Neuronal stem cell (in vitro differentiated cells): ENCODE measurements around the gene KNOP1.

ENCODE experiments used
- DNase-seq: peaks from one replicate; pipeline ENCODE4 v3.0.0-alpha.2; 2013; ENCODE audit warnings: low spot score
- H2AFZ ChIP-seq: one replicate; pipeline ENCODE4 v1.6.1; 2013; ENCODE audit warnings: mild to moderate bottlenecking, low read length, inconsistent platforms
- H2AK5ac ChIP-seq: 2 replicates; pipeline ENCODE4 v1.6.1; 2013; ENCODE audit warnings: low read depth, mild to moderate bottlenecking, inconsistent platforms, low read length, moderate library complexity, mixed read lengths
- H2BK120ac ChIP-seq: 2 replicates; pipeline ENCODE4 v1.6.1; 2013; ENCODE audit warnings: low read depth, mild to moderate bottlenecking, inconsistent platforms, low read length, moderate library complexity, mixed read lengths
- H2BK12ac ChIP-seq: one replicate; pipeline ENCODE4 v1.6.1; 2013; ENCODE audit warnings: low read length, inconsistent platforms
- H2BK15ac ChIP-seq: 2 replicates; pipeline ENCODE4 v1.6.1; 2013; ENCODE audit warnings: mild to moderate bottlenecking, low read length, inconsistent platforms, mixed read lengths
- H2BK5ac ChIP-seq: one replicate; pipeline ENCODE4 v1.6.1; 2013; ENCODE audit warnings: inconsistent platforms, mild to moderate bottlenecking, low read length, moderate library complexity
- H3K14ac ChIP-seq: one replicate; pipeline ENCODE4 v1.6.1; 2013; ENCODE audit warnings: low read length, inconsistent platforms
- H3K18ac ChIP-seq: 2 replicates; pipeline ENCODE4 v1.6.1; 2013; ENCODE audit warnings: low read length, inconsistent platforms
- H3K23ac ChIP-seq: 2 replicates; pipeline ENCODE4 v1.6.1; 2013; ENCODE audit warnings: low read depth, mild to moderate bottlenecking, mixed read lengths, low read length, inconsistent platforms; ENCODE audit not compliant: poor library complexity
- H3K27ac ChIP-seq: replicated peaks from 3 replicates; pipeline ENCODE4 v1.5.1; 2013; ENCODE audit warnings: low read length, inconsistent platforms
- H3K27me3 ChIP-seq, 3 experiments: 2 replicates each; pipeline ENCODE4 v1.6.1; 2013; ENCODE audit warnings: low read length in 3 of 3, mild to moderate bottlenecking in 2 of 3, inconsistent platforms in 1 of 3, low read depth in 1 of 3, mixed read lengths in 1 of 3, moderate library complexity in 1 of 3; ENCODE audit not compliant: control insufficient read depth in 3 of 3, insufficient read depth in 3 of 3
- H3K36me3 ChIP-seq, 2 donors: replicated peaks in 1 of 2; 2 replicates each; pipeline ENCODE4 v1.6.1; 2013; ENCODE audit warnings: low read length in 2 of 2; ENCODE audit not compliant: control insufficient read depth in 2 of 2, insufficient read depth in 2 of 2
- H3K4ac ChIP-seq: 2 replicates; pipeline ENCODE4 v1.6.1; 2013; ENCODE audit warnings: inconsistent platforms, mild to moderate bottlenecking, low read length, moderate library complexity
- H3K4me1 ChIP-seq, 2 donors: 1 replicate in 1 of 2; 2 replicates in 1 of 2; pipeline ENCODE4 v1.6.1; 2013; ENCODE audit warnings: low read length in 2 of 2, low read depth in 1 of 2; ENCODE audit not compliant: control insufficient read depth in 2 of 2, insufficient read depth in 1 of 2
- H3K4me2 ChIP-seq: one replicate; pipeline ENCODE4 v1.6.1; 2013; ENCODE audit warnings: mild to moderate bottlenecking, low read length, inconsistent platforms; ENCODE audit not compliant: insufficient read depth, poor library complexity, severe bottlenecking
- H3K4me3 ChIP-seq, 2 donors: 2 replicates each; pipeline ENCODE4 v1.5.1; 2013; ENCODE audit warnings: low read length in 2 of 2, mild to moderate bottlenecking in 2 of 2, inconsistent platforms in 1 of 2, moderate library complexity in 1 of 2
- H3K79me1 ChIP-seq: one replicate; pipeline ENCODE4 v1.6.1; 2013; ENCODE audit warnings: low read depth, mild to moderate bottlenecking, inconsistent platforms, low read length, moderate library complexity
- H3K9ac ChIP-seq: one replicate; pipeline ENCODE4 v1.6.1; 2013; ENCODE audit warnings: mild to moderate bottlenecking, low read depth, low read length, inconsistent platforms; ENCODE audit not compliant: poor library complexity
- H3K9me3 ChIP-seq, 2 donors: replicated peaks in 1 of 2; 2 replicates each; pipeline versions ENCODE3 to v1.6.1; 2013; ENCODE audit warnings: low read length in 2 of 2, mild to moderate bottlenecking in 2 of 2, inconsistent platforms in 1 of 2, low read depth in 1 of 2, mixed read lengths in 1 of 2, moderate library complexity in 1 of 2; ENCODE audit not compliant: control insufficient read depth in 2 of 2, insufficient read depth in 1 of 2
- H4K8ac ChIP-seq: one replicate; pipeline ENCODE4 v1.6.1; 2013; ENCODE audit warnings: low read depth, mild to moderate bottlenecking, inconsistent platforms, low read length, moderate library complexity
- H4K91ac ChIP-seq: one replicate; pipeline ENCODE4 v1.6.1; 2013; ENCODE audit warnings: low read length, low read depth, mild to moderate bottlenecking, inconsistent platforms; ENCODE audit not compliant: poor library complexity
- WGBS, 2 donors: extraction: QIAGEN DNeasy Blood & Tissue Kit; methylation state at CpG; one replicate each; pipeline ENCODE4 v1.1.7; 2013; ENCODE audit warnings: missing lambda C conversion rate in 2 of 2, mixed read lengths in 1 of 2; ENCODE audit not compliant: insufficient read length in 2 of 2, insufficient replicate concordance in 1 of 2; ENCODE audit errors: extremely low coverage in 2 of 2; 5-methylcytosine and 5-hydroxymethylcytosine counted together

KNOP1 gene

DNA sequence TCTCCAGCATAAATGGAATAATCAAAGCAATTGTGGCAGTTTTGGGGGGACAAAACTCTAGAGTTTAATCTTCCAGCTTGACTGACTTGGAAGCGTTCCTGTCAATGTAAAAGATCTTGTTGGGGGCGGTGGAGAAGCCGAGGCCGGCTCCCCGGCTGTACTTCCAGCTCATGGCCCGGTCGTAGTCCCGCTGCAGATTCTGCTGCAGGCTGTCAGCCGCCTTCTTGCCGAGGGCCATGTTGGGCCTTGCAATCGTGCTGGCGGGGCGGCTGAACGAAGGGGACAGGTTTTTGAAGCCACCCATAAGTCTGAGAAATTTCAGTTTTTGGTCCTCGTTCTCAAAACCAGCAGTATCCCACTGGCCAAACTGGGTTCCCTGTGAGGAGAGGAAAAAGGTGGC lies 11.2 kb downstream of the KNOP1 start:
- Histone ChIP-seq H3K14ac (no peak overlapping the region), H3K9me3 (peaks cover 0 to 2% of the 10 kb centered on the region in 2 donors), H3K79me1 (peaks cover 26% of the 10 kb centered on the region), H3K4ac (no peak overlapping the region), H3K9ac (no peak overlapping the region), H3K4me3 (no peak overlapping the region), H3K4me2 (no peak overlapping the region), H2BK15ac (no peak overlapping the region), H3K27ac (no peak overlapping the region), H2BK12ac (no peak overlapping the region), H3K27me3 (no peaks in the 10 kb centered on the region), H2BK5ac (no peak overlapping the region), H3K4me1 (peaks cover 0 to 28% of the 10 kb centered on the region in 2 donors), H2BK120ac (no peak overlapping the region), H3K23ac (no peak overlapping the region), H3K18ac (no peak overlapping the region), H2AFZ (no peak overlapping the region), H4K8ac (no peak overlapping the region), H3K36me3 (peaks cover 61 to 100% of the 10 kb centered on the region in 2 donors), H2AK5ac (no peak overlapping the region), H4K91ac (no peak overlapping the region)
- WGBS, 2 donors = no CpG with 5 or more reads among the region's 15 CpGs
- DNase-seq = no peak

DNA sequence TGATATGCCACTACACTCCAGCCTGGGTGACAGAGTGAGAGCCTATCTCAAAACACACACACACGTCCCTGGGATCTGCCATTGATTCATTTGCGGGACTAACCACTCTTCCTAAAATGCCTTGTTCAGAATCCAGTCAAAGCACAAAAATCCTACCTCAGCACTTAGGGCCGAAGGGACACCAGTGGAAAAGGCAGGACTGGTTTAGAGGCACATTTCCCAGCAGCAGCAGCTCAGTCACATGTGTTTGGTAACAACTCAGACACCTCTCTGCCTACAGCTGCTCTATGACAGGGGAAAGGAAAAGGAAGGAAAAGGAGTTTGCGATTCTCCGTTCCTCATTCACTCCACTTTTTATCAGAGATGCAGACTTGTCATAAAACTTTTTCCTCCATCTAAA lies 12.2 kb downstream of the KNOP1 start:
- H3K79me1 ChIP-seq = peaks cover 20% of the 10 kb centered on the region
- H2BK15ac ChIP-seq = no peak overlapping the region
- no peak overlapping the region for H3K14ac ChIP-seq
- H3K18ac ChIP-seq = no peak overlapping the region
- H3K4me3 ChIP-seq = no peak overlapping the region
- H3K4me1 ChIP-seq = peaks cover 0 to 19% of the 10 kb centered on the region in 2 donors
- H3K9me3 ChIP-seq = peaks cover 0 to 2% of the 10 kb centered on the region in 2 donors
- H3K9ac ChIP-seq = no peak overlapping the region
- no peak overlapping the region for H3K27ac ChIP-seq
- no peak overlapping the region for H4K91ac ChIP-seq
- no CpG with 5 or more reads among the region's 5 CpGs for WGBS, 2 donors
- DNase-seq = no peak
- H2AK5ac ChIP-seq = no peak overlapping the region
- no peak overlapping the region for H2BK12ac ChIP-seq
- H3K4me2 ChIP-seq = no peak overlapping the region
- H3K4ac ChIP-seq = no peak overlapping the region
- H3K27me3 ChIP-seq = no peaks in the 10 kb centered on the region
- H2BK5ac ChIP-seq = no peak overlapping the region
- H4K8ac ChIP-seq = no peak overlapping the region
- H2BK120ac ChIP-seq = no peak overlapping the region
- no peak overlapping the region for H3K23ac ChIP-seq
- no peak overlapping the region for H2AFZ ChIP-seq
- peaks cover 55 to 99% of the 10 kb centered on the region in 2 donors for H3K36me3 ChIP-seq

DNA sequence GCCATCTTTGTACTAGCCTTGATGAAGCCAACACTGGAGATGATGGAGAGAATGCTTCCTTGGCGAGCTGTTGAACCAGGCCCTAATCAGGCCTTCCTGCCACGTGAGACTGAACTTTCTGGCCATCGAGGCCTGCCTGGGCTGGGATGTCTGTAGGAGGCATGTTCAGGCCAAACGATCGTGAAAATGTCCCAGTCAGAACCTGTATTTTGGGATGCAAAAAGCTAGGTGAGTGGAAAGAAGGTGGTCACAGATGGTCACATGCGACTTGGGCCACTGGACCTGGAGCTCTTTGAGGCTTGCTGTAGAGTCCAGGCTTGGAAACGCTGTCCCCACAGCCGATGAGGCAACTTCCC lies 12.9 kb downstream of the KNOP1 start:
- Histone ChIP-seq H3K4me2 (no peak overlapping the region), H3K23ac (no peak overlapping the region), H3K9me3 (peaks cover 0 to 2% of the 10 kb centered on the region in 2 donors), H3K14ac (no peak overlapping the region), H4K91ac (no peak overlapping the region), H3K4me1 (peaks cover 0 to 13% of the 10 kb centered on the region in 2 donors), H4K8ac (no peak overlapping the region), H2BK5ac (no peak overlapping the region), H3K79me1 (peaks cover 19% of the 10 kb centered on the region), H3K4me3 (no peak overlapping the region), H3K4ac (no peak overlapping the region), H2BK120ac (no peak overlapping the region), H2AK5ac (no peak overlapping the region), H3K9ac (no peak overlapping the region), H3K27me3 (no peaks in the 10 kb centered on the region), H2BK12ac (no peak overlapping the region), H2BK15ac (no peak overlapping the region), H3K36me3 (peaks cover 51 to 99% of the 10 kb centered on the region in 2 donors), H3K27ac (no peak overlapping the region), H2AFZ (no peak overlapping the region), H3K18ac (no peak overlapping the region)
- WGBS, 2 donors = no CpG with 5 or more reads among the region's 8 CpGs
- no peak for DNase-seq

GRCh38 chr16:19704321-19705145 lies 13.5 kb downstream of the KNOP1 start:
- Histone ChIP-seq H4K8ac (no peak overlapping the region), H2BK5ac (no peak overlapping the region), H3K36me3 (peaks cover 49 to 99% of the 10 kb centered on the region in 2 donors), H3K4me2 (no peak overlapping the region), H3K9me3 (peaks cover 0 to 2% of the 10 kb centered on the region in 2 donors), H3K27ac (no peak overlapping the region), H3K23ac (no peak overlapping the region), H3K18ac (no peak overlapping the region), H2AK5ac (no peak overlapping the region), H2BK12ac (no peak overlapping the region), H3K4me1 (peaks cover 0 to 8% of the 10 kb centered on the region in 2 donors), H4K91ac (no peak overlapping the region), H3K79me1 (peaks cover 17% of the 10 kb centered on the region), H2BK120ac (no peak overlapping the region), H3K14ac (no peak overlapping the region), H2AFZ (no peak overlapping the region), H2BK15ac (no peak overlapping the region), H3K9ac (no peak overlapping the region), H3K4me3 (no peak overlapping the region), H3K4ac (no peak overlapping the region), H3K27me3 (no peaks in the 10 kb centered on the region)
- no CpG with 5 or more reads among the region's 18 CpGs for WGBS, 2 donors
- DNase-seq = no peak
